H1 (cell line): Measurements from ENCODE around the gene NIN. TPM values are rescaled to one million over a fixed set of nuclear protein-coding genes. Genes with fewer than 3 reads are reported as not detected.

Experiments used
- CTCF ChIA-PET: fragments of 300-600 bp; sonication (Branson Sonifier 250); formaldehyde crosslinking; loops from one replicate; lab custom pipeline; 2021; ENCODE audit not compliant: partially characterized antibody; lab: Charles Lee
- POLR2A ChIA-PET: fragments of 300-600 bp; sonication (Branson Sonifier 250); formaldehyde crosslinking; loops from one replicate; lab custom pipeline; 2021; ENCODE audit warnings: inconsistent platforms; ENCODE audit not compliant: partially characterized antibody; lab: Charles Lee
- DNase-seq, 2 experiments: peaks; one replicate each; pipeline versions ENCODE4 v3.0.0 to v3.0.0-alpha.2; 2010 to 2022; ENCODE audit warnings: low spot score in 2 of 2, low read depth in 1 of 2, mixed read lengths in 1 of 2
- FAIRE-seq: peaks from 2 replicates; lab custom pipeline; 2011; peaks lifted over from hg19 to GRCh38; lab: Jason Lieb, UNC
- H2AFZ ChIP-seq: 2 replicates; pipeline ENCODE4 v1.8.1; 2012; ENCODE audit warnings: low read length, inconsistent platforms
- H2AK5ac ChIP-seq: 2 replicates; pipeline ENCODE4 v1.6.1; 2013; ENCODE audit warnings: low read depth, low read length
- H2BK120ac ChIP-seq: replicated peaks from 2 replicates; pipeline ENCODE3; 2013; ENCODE audit warnings: low read depth, low read length, inconsistent platforms
- H2BK12ac ChIP-seq: 2 replicates; pipeline ENCODE4 v1.6.1; 2013; ENCODE audit warnings: low read depth, low read length
- H2BK15ac ChIP-seq: 2 replicates; pipeline ENCODE4 v1.6.1; 2013; ENCODE audit warnings: low read length
- H2BK20ac ChIP-seq: 2 replicates; pipeline ENCODE4 v1.6.1; 2013; ENCODE audit warnings: low read length
- H2BK5ac ChIP-seq: 2 replicates; pipeline ENCODE4 v1.6.1; 2013; ENCODE audit warnings: low read depth, low read length
- H3K14ac ChIP-seq: 2 replicates; pipeline ENCODE4 v1.6.1; 2013; ENCODE audit warnings: inconsistent platforms; ENCODE audit not compliant: insufficient read length
- H3K18ac ChIP-seq: 2 replicates; pipeline ENCODE4 v1.6.1; 2013; ENCODE audit warnings: low read length; ENCODE audit errors: extremely low read depth
- H3K23ac ChIP-seq: 2 replicates; pipeline ENCODE4 v1.6.1; 2013; ENCODE audit warnings: inconsistent platforms; ENCODE audit not compliant: insufficient read length
- H3K23me2 ChIP-seq: 2 replicates; pipeline ENCODE4 v1.6.1; 2013; ENCODE audit warnings: low read depth, low read length
- H3K27ac ChIP-seq: 2 replicates; pipeline ENCODE4 v1.6.1; 2011; ENCODE audit warnings: low read depth, low read length, inconsistent platforms
- H3K27me3 ChIP-seq, 4 experiments: replicated peaks in 1 of 4; 1 replicate in 1 of 4; 2 replicates in 3 of 4; pipeline versions ENCODE4 v1.6.1 to v1.8.1; 2011 to 2013; ENCODE audit warnings: low read length in 3 of 4, mild to moderate bottlenecking in 3 of 4, inconsistent platforms in 2 of 4, mixed read lengths in 2 of 4, moderate library complexity in 1 of 4; ENCODE audit not compliant: control insufficient read depth in 3 of 4, insufficient read depth in 3 of 4; ENCODE audit errors: extremely low read depth in 1 of 4
- H3K36me3 ChIP-seq, 4 experiments: 2 replicates each; pipeline versions ENCODE4 v1.6.1 to v1.8.1; 2011 to 2013; ENCODE audit warnings: mild to moderate bottlenecking in 4 of 4, low read length in 3 of 4, moderate library complexity in 2 of 4, control low read depth in 1 of 4, inconsistent platforms in 1 of 4; ENCODE audit not compliant: insufficient read depth in 4 of 4, control insufficient read depth in 2 of 4
- H3K4ac ChIP-seq: replicated peaks from 2 replicates; pipeline ENCODE3; 2013; ENCODE audit warnings: low read length, low read depth, mixed read lengths, inconsistent platforms; ENCODE audit not compliant: insufficient read length
- H3K4me1 ChIP-seq, 4 experiments: replicated peaks in 1 of 4; 1 replicate in 1 of 4; 2 replicates in 3 of 4; pipeline versions ENCODE4 v1.6.1 to v1.8.1; 2011 to 2013; ENCODE audit warnings: low read length in 3 of 4, inconsistent platforms in 2 of 4, mixed read lengths in 1 of 4; ENCODE audit not compliant: insufficient read depth in 4 of 4, control insufficient read depth in 3 of 4
- H3K4me2 ChIP-seq, 2 experiments: 2 replicates each; pipeline versions ENCODE4 v1.6.1 to v1.8.1; 2011 to 2013; ENCODE audit warnings: low read depth in 2 of 2, low read length in 2 of 2, control low read depth in 1 of 2, inconsistent platforms in 1 of 2, mild to moderate bottlenecking in 1 of 2; ENCODE audit not compliant: insufficient read depth in 1 of 2
- H3K4me3 ChIP-seq, 4 experiments: fragments of 200-600, 300-600 bp in 1 of 4; sonication (generic), shearing (Covaris generic), sonication (Bioruptor Twin) in 1 of 4; 2 replicates each; pipeline versions ENCODE4 v1.5.1 to v1.8.1; 2011 to 2016; ENCODE audit warnings: low read length in 4 of 4, low read depth in 3 of 4, control low read depth in 2 of 4, inconsistent platforms in 2 of 4, mild to moderate bottlenecking in 2 of 4, mixed read lengths in 1 of 4, moderate library complexity in 1 of 4; ENCODE audit not compliant: insufficient read depth in 2 of 4; ENCODE audit errors: extremely low read depth in 1 of 4
- H3K56ac ChIP-seq: replicated peaks from 2 replicates; pipeline ENCODE3; 2013; ENCODE audit warnings: low read depth, mild to moderate bottlenecking, mixed read lengths, low read length, inconsistent platforms; ENCODE audit not compliant: insufficient read length
- H3K79me1 ChIP-seq: 2 replicates; pipeline ENCODE4 v1.6.1; 2013; ENCODE audit warnings: low read depth, low read length, control low read depth
- H3K79me2 ChIP-seq, 2 experiments: 2 replicates each; pipeline versions ENCODE4 v1.6.1 to v1.8.1; 2012 to 2013; ENCODE audit warnings: low read length in 2 of 2, mild to moderate bottlenecking in 2 of 2, inconsistent platforms in 1 of 2; ENCODE audit not compliant: insufficient read depth in 2 of 2, control insufficient read depth in 1 of 2
- H3K9ac ChIP-seq, 4 experiments: replicated peaks in 1 of 4; 1 replicate in 1 of 4; 2 replicates in 3 of 4; pipeline versions ENCODE4 v1.6.1 to v1.8.1; 2011 to 2013; ENCODE audit warnings: low read depth in 3 of 4, low read length in 3 of 4, control low read depth in 2 of 4, mild to moderate bottlenecking in 2 of 4, moderate library complexity in 2 of 4, inconsistent platforms in 1 of 4; ENCODE audit errors: extremely low read depth in 1 of 4
- H3K9me3 ChIP-seq, 2 experiments: 2 replicates each; pipeline versions ENCODE4 v1.6.1 to v1.8.1; 2012 to 2013; ENCODE audit warnings: mild to moderate bottlenecking in 2 of 2, moderate library complexity in 2 of 2, control low read depth in 1 of 2, inconsistent platforms in 1 of 2, low read depth in 1 of 2, low read length in 1 of 2, mixed read lengths in 1 of 2; ENCODE audit not compliant: insufficient read depth in 2 of 2
- H4K20me1 ChIP-seq, 2 experiments: replicated peaks in 1 of 2; 2 replicates each; pipeline versions ENCODE3 to v1.8.1; 2011 to 2013; ENCODE audit warnings: inconsistent platforms in 2 of 2, low read length in 2 of 2, mild to moderate bottlenecking in 1 of 2; ENCODE audit not compliant: insufficient read depth in 2 of 2, control insufficient read depth in 1 of 2
- H4K5ac ChIP-seq: 2 replicates; pipeline ENCODE4 v1.6.1; 2013; ENCODE audit warnings: low read length, low read depth, mixed read lengths, inconsistent platforms; ENCODE audit not compliant: insufficient read length
- H4K8ac ChIP-seq: 2 replicates; pipeline ENCODE4 v1.8.0; 2013; ENCODE audit warnings: mild to moderate bottlenecking, moderate library complexity, low read length, inconsistent platforms; ENCODE audit not compliant: insufficient read depth; ENCODE audit errors: extremely low read depth
- H4K91ac ChIP-seq: replicated peaks from 2 replicates; pipeline ENCODE3; 2013; ENCODE audit warnings: low read length, mixed read lengths, inconsistent platforms; ENCODE audit not compliant: insufficient read length
- BRCA1 ChIP-seq: IDR thresholded peaks from 2 replicates; pipeline ENCODE4 v1.6.1; 2012; ENCODE audit warnings: low read depth, low read length, improper control_type of control experiment
- GABPA ChIP-seq: IDR thresholded peaks from 2 replicates; pipeline ENCODE4 v1.6.1; 2011; ENCODE audit warnings: mild to moderate bottlenecking, low read length, moderate library complexity, borderline replicate concordance; ENCODE audit not compliant: insufficient read depth
- SAP30 ChIP-seq: fragments of 300-600 bp; sonication (generic); IDR thresholded peaks from 2 replicates; pipeline ENCODE4 v1.7.1; 2012; ENCODE audit warnings: low read length, moderate library complexity, mild to moderate bottlenecking, inconsistent platforms; ENCODE audit not compliant: insufficient read depth, insufficient replicate concordance
- SIN3A ChIP-seq, 2 experiments: IDR thresholded peaks in 1 of 2; conservative IDR thresholded peaks in 1 of 2; 2 replicates each; pipeline ENCODE4 v1.6.1; 2011 to 2012; ENCODE audit warnings: low read length in 2 of 2, improper control_type of control experiment in 1 of 2, low read depth in 1 of 2, mild to moderate bottlenecking in 1 of 2
- WGBS, 2 experiments: shearing (Covaris generic) in 1 of 2; methylation state at CpG; one replicate each; pipeline versions ENCODE4 v1.1.6 to v1.1.7; 2013 to 2015; ENCODE audit warnings: low lambda C conversion rate in 2 of 2, mixed read lengths in 2 of 2, inconsistent platforms in 1 of 2, low coverage in 1 of 2, missing lambda C conversion rate in 1 of 2; ENCODE audit not compliant: insufficient replicate concordance in 2 of 2, insufficient coverage in 1 of 2, insufficient read length in 1 of 2; ENCODE audit errors: extremely low coverage in 1 of 2, missing lambda C conversion rate in 1 of 2; 5-methylcytosine and 5-hydroxymethylcytosine counted together
- polyA plus RNA-seq, 7 experiments: library from polyadenylated mRNA; depleted of rRNA in 3 of 7; stranded (reverse) in 5 of 7; unstranded in 2 of 7; fragments of >200 nt in 5 of 7; fragments of 200-250 nt in 2 of 7; gene quantifications; 1 replicate in 5 of 7; 2 replicates in 1 of 7; 4 replicates in 1 of 7; pipeline versions ENCODE4 v1.2.1 to v1.2.3, GENCODE V29; 2011 to 2013; ENCODE audit warnings: missing spikeins in 2 of 7, mixed read lengths in 2 of 7
- total RNA-seq: library from RNA; stranded (reverse); fragmentation: NEBNext Ultra II Directional; extraction: Animal tissue kit (Norgen Biotek cat#: 25700); gene quantifications from 2 replicates; pipeline ENCODE4 v1.2.1, GENCODE V29; 2021
- TF ChIP-seq, protein P1 (sequence below), 3 experiments: IDR thresholded peaks; 1 replicate in 2 of 3; 2 replicates in 1 of 3; pipeline versions ENCODE4 v1.5.1 to v1.6.1; 2011; ENCODE audit warnings: low read length in 3 of 3, mild to moderate bottlenecking in 3 of 3, inconsistent platforms in 2 of 3, low read depth in 1 of 3, moderate library complexity in 1 of 3; ENCODE audit not compliant: insufficient read depth in 1 of 3; ENCODE audit errors: control extremely low read depth in 1 of 3

The NIN gene
- total and polyA plus RNA-seq, 2 of the 8 experiments (the other 6 are each of a cell fraction or from before 2014, with no cell fraction given), result 3.2 to 21.3 TPM

DNA sequence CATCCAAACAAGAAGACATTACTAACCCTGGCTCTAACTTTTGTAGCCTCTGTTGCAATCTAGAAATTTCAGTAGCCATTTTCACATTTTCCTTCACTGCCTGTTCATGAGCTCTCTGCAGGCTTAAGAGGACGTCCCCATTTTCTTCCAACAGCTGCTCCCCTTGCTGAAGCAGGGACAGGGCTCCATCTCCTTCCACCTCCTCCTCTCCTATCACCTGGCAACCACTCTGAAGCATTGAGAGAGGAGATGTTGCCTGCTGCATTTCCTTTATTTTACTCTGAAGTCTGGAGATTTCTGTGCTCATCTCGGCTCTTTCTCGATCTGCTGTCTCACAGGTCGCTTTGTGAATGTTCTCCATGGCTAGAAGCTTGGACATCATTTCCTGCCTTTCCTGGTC, 73.3 kb downstream of the NIN start:
- FAIRE-seq (no peak), DNase-seq (no peak)
- H3K36me3 ChIP-seq, result peaks cover 5 to 32% (median 16%) of the 10 kb centered on the region in 4 experiments
- H3K4me2 ChIP-seq, result no peak overlapping the region
- no peak overlapping the region for H2BK5ac ChIP-seq
- no peak overlapping the region for H4K8ac ChIP-seq
- H2AFZ ChIP-seq, result no peak overlapping the region
- H3K79me1 ChIP-seq, result no peaks in the 10 kb centered on the region
- H2BK15ac ChIP-seq, result no peak overlapping the region
- no peak overlapping the region for H3K14ac ChIP-seq
- no peaks in the 10 kb centered on the region for H3K23me2 ChIP-seq
- no peak overlapping the region for H3K4me3 ChIP-seq
- no peak overlapping the region for H2BK120ac ChIP-seq
- H3K4ac ChIP-seq, result no peak overlapping the region
- no peak overlapping the region for H4K5ac ChIP-seq
- no peaks in the 10 kb centered on the region for H4K20me1 ChIP-seq
- H4K91ac ChIP-seq, result no peak overlapping the region
- TF ChIP-seq, protein P1, sequence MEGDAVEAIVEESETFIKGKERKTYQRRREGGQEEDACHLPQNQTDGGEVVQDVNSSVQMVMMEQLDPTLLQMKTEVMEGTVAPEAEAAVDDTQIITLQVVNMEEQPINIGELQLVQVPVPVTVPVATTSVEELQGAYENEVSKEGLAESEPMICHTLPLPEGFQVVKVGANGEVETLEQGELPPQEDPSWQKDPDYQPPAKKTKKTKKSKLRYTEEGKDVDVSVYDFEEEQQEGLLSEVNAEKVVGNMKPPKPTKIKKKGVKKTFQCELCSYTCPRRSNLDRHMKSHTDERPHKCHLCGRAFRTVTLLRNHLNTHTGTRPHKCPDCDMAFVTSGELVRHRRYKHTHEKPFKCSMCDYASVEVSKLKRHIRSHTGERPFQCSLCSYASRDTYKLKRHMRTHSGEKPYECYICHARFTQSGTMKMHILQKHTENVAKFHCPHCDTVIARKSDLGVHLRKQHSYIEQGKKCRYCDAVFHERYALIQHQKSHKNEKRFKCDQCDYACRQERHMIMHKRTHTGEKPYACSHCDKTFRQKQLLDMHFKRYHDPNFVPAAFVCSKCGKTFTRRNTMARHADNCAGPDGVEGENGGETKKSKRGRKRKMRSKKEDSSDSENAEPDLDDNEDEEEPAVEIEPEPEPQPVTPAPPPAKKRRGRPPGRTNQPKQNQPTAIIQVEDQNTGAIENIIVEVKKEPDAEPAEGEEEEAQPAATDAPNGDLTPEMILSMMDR (IDR thresholded peaks at IDR 0.05; ENCODE audit: control extremely low read depth in 1 of 3, insufficient read depth in 1 of 3, low read depth in 1 of 3, low read length in 3 of 3), result no peak
- TF ChIP-seq BRCA1, result no peak
- no peak for TF ChIP-seq SIN3A (conservative IDR thresholded peaks at IDR 0.05 in 1 of 2, IDR thresholded peaks at IDR 0.05 in 1 of 2; ENCODE audit: low read depth in 1 of 2, low read length in 2 of 2)
- TF ChIP-seq SAP30, result no peak
- no peak for TF ChIP-seq GABPA
- H3K23ac ChIP-seq, result no peak overlapping the region
- H3K27ac ChIP-seq, result no peak overlapping the region
- no peak overlapping the region for H3K9ac ChIP-seq
- WGBS, 2 experiments, result 92% methylated on average over 4 of the region's 4 CpGs; no CpG with 5 or more reads in 1 of the 2 experiments
- H3K56ac ChIP-seq, result no peak overlapping the region
- no peaks in the 10 kb centered on the region for H3K9me3 ChIP-seq
- no peaks in the 10 kb centered on the region for H3K27me3 ChIP-seq
- H3K79me2 ChIP-seq, result no peaks in the 10 kb centered on the region
- H2BK20ac ChIP-seq, result no peak overlapping the region
- no peak overlapping the region for H2AK5ac ChIP-seq
- ChIA-PET CTCF (interaction anchor here (0.6 to 3.0 kb wide), 14 partner anchors 9 to 397 kb away, joined by 3 to 27 read pairs (median 3); partner anchors contain the start of gene ATL1), POLR2A (interaction anchor here (0.6 kb wide), 1 partner anchor 1047 kb away, joined by 3 read pairs; no protein-coding TSS in a partner anchor)
- H3K4me1 ChIP-seq, result no peaks in the 10 kb centered on the region
- no peak overlapping the region for H2BK12ac ChIP-seq
- no peak overlapping the region for H3K18ac ChIP-seq
